Measurements from ENCODE around the gene MACIR.

GRCh38 chr5:103308774-103309173, 50.2 kb downstream of the MACIR start:
- TF ChIP-seq, protein P1, sequence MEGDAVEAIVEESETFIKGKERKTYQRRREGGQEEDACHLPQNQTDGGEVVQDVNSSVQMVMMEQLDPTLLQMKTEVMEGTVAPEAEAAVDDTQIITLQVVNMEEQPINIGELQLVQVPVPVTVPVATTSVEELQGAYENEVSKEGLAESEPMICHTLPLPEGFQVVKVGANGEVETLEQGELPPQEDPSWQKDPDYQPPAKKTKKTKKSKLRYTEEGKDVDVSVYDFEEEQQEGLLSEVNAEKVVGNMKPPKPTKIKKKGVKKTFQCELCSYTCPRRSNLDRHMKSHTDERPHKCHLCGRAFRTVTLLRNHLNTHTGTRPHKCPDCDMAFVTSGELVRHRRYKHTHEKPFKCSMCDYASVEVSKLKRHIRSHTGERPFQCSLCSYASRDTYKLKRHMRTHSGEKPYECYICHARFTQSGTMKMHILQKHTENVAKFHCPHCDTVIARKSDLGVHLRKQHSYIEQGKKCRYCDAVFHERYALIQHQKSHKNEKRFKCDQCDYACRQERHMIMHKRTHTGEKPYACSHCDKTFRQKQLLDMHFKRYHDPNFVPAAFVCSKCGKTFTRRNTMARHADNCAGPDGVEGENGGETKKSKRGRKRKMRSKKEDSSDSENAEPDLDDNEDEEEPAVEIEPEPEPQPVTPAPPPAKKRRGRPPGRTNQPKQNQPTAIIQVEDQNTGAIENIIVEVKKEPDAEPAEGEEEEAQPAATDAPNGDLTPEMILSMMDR (IDR thresholded peaks at IDR 0.05), result no peak
- TF ChIP-seq RELA (CRISPR knock-in tag; IDR thresholded peaks at IDR 0.05; ENCODE audit: borderline replicate concordance) (no peak), TEAD4 (CRISPR knock-in tag; IDR thresholded peaks at IDR 0.05) (no peak), ZBTB43 (CRISPR knock-in tag; IDR thresholded peaks at IDR 0.05) (no peak), NFYB (CRISPR knock-in tag; conservative IDR thresholded peaks at IDR 0.05; ENCODE audit: low read depth) (no peak)
- TF ChIP-seq, protein P2, sequence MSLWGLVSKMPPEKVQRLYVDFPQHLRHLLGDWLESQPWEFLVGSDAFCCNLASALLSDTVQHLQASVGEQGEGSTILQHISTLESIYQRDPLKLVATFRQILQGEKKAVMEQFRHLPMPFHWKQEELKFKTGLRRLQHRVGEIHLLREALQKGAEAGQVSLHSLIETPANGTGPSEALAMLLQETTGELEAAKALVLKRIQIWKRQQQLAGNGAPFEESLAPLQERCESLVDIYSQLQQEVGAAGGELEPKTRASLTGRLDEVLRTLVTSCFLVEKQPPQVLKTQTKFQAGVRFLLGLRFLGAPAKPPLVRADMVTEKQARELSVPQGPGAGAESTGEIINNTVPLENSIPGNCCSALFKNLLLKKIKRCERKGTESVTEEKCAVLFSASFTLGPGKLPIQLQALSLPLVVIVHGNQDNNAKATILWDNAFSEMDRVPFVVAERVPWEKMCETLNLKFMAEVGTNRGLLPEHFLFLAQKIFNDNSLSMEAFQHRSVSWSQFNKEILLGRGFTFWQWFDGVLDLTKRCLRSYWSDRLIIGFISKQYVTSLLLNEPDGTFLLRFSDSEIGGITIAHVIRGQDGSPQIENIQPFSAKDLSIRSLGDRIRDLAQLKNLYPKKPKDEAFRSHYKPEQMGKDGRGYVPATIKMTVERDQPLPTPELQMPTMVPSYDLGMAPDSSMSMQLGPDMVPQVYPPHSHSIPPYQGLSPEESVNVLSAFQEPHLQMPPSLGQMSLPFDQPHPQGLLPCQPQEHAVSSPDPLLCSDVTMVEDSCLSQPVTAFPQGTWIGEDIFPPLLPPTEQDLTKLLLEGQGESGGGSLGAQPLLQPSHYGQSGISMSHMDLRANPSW (CRISPR knock-in tag; conservative IDR thresholded peaks at IDR 0.05; ENCODE audit: low read depth), result no peak
